Activated CD8-positive, alpha-beta memory T cell treated with anti-CD3 and anti-CD28 coated beads, Interleukin-2, amount 50 U/mL, for 1 hour (primary cell): ENCODE measurements around the gene ACSL1.
"Not testable (repeated sequence)": the region's sequence is repeated elsewhere in the genome, so short reads cannot be mapped to it uniquely, and the experiment has no call there.

Experiments used
- DNase-seq: peaks from one replicate; pipeline ENCODE4 v3.0.0-alpha.2; 2020; ENCODE audit errors: extremely low read depth

Gene ACSL1

GRCh38 chr4:184755278-184755677, 70.5 kb downstream of the ACSL1 start:
- DNase-seq, result no peak

DNA sequence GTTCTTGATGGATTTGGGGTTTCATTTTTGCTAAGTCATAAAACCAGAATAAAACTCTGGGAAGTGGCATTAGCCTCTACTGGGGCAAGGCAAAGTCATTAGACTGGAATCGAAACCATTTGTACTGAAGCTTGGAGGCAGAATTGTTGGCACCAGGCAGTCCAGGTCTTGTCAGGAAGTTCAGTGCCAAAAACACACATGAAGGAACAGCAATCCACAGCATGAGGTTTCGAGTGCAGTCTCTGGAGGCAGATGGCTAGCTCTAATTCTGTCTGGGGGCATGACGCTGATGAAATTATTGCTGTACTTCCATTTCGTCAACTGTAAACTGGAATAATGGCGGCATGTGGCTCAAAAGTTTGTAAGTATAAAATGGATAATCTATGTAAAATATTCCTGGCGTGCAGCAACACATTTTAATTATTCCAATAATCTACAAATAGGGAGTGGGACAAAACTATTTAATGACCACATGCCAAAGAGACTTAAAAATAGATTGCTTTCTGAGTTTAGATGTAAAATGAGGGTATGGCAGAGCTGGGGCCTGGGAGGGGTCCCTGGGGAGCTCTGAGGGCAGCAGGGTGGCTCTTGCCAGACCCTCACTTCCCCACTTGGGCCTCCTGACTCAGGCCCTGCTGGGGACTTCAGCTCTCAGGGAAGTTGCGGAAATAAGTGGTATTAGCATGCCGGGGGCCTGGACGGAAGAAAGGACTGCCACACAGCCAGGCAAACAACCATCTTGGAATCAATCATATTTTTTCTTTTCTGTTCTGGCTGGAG, 73.1 kb downstream of the ACSL1 start:
- DNase-seq, result no peak

- DNase-seq, result no peak
Measured at GRCh38 chr4:184751585-184751956, 74.2 kb downstream of the ACSL1 start.

DNA sequence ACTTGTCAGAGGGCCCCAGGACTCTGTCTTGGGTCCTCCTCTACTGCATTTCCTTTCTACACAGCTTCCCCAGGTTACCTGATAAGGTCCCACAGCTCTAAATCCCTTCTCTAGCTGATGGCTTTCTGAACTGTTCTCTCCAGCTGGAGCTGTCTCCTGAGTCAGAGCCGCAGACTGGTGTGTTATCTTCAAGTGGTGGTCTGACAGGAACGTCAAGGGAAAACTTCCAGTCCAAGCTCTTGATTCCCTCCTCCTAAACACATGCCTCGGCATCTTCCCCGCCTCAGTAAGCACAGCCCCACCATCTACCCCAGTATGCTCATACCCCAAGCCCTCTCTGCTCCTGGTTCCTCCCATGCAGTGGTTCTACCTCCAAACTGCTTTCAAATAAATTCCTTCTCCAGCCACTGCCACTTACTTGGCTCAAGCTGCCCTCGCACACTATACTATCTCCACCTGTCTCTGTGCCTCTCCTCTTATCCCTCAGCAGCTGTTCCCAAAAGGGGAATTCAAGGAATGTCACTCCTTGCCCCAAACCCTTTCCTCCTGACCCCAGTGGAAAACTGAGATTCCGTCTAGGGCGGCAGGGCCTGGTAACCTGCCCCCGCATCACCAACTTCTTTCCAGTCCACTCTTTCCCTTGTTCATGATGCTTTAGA, 74.7 kb downstream of the ACSL1 start:
- no peak for DNase-seq

- no peak for DNase-seq
Measured at GRCh38 chr4:184748251-184748652, 77.5 kb downstream of the ACSL1 start.

DNA sequence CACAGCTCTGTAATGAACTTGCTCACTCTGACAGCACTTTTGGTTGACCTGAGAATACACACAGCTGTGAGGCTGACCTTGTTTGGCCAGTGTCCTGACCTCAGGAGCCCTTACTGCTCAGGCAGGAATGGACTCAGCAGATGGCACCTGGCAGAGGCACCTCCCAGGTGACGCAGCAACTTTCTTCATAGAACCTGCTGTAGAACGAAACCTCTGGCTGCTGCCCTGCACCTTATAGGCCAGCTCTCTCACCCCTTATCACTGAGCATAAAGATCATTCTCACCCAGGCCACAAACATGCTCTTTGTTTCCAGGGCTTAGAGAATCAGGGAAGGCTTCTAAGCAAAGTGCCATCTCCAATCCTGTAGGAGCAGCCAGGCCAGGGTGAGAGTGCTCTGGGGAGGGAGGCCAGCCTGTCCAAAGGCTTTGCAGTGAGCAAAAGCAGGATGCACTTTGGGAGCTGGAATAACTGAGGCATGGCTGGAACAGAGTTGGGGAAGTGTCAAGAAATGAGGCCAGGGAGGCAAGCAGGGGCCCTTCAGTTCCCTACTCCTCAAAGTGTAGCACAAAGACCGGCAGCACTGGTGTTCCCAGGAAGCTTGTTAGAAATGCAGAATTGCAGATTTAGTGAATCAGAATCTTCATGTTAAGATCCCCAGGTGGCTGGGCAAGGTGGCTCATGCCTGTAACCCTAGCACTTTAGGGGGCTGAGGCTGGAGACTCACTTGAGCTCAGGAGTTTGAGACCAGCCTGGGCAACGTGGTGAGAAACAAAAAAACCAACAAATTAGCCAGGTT, 78.5 kb downstream of the ACSL1 start:
- no peak for DNase-seq

- DNase-seq, result peak; percentile 33
Measured at GRCh38 chr4:184745831-184746795, 79.7 kb downstream of the ACSL1 start.

GRCh38 chr4:184744236-184744635, 81.5 kb downstream of the ACSL1 start:
- DNase-seq, result no peak

DNA sequence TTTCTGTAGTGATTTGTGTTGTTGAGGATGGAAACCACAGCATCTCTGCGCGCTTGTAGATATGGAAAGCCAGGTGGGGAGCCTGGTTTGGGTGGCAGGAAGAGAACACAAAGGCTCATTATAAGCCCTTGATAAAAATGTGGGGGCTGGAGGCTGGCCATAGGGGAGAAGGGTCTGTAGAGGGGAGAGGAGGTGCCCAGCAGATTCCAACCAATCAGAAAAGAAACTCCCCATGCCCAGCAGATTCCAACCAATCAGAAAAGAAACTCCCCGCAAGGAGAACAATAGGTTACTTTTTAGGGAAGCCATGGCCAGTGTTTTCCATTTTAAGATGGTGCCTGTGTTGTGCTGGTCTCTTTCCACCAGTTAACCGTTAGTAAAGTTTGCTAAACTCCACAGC, 82.1 kb downstream of the ACSL1 start:
- DNase-seq, result no peak

DNA sequence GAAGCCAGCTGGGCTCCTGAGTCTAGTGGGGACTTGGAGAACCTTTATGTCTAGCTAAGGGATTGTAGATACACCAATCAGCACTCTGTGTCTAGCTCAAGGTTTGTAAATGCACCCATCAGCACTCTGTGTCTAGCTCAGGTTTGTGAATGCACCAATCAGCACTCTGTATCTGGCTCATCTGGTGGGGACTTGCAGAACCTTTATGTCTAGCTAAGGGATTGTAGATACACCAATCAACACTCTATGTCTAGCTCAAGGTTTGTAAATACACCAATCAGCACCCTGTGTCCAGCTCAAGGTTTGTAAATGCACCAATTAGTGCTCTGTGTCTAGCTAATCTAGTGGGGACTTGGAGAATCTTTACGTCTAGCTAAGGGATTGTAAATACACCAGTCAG, 84.1 kb downstream of the ACSL1 start:
- DNase-seq, result not testable (repeated sequence)

- DNase-seq, result no peak
Measured at GRCh38 chr4:184740980-184741391, 84.8 kb downstream of the ACSL1 start.

GRCh38 chr4:184739575-184739974, 86.2 kb downstream of the ACSL1 start:
- DNase-seq, result not testable (repeated sequence)

DNA sequence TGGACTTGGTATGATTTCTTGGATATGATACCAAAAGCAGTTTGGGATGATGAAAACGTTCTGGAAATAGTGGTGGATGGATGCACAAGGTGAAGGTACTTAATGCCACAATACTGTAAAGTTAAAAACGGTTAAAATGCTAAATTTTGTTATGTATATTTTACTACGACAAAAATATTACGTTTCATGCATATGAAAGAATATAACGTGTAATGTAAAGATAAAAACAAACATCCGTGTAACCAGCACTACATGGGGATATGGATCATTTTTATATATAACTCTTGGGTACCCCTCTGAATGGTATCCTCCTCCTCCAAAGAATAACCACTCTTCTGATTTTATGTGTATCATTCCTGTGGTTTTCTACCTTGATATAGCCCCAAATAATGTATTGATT, 91.0 kb downstream of the ACSL1 start:
- DNase-seq, result no peak

DNA sequence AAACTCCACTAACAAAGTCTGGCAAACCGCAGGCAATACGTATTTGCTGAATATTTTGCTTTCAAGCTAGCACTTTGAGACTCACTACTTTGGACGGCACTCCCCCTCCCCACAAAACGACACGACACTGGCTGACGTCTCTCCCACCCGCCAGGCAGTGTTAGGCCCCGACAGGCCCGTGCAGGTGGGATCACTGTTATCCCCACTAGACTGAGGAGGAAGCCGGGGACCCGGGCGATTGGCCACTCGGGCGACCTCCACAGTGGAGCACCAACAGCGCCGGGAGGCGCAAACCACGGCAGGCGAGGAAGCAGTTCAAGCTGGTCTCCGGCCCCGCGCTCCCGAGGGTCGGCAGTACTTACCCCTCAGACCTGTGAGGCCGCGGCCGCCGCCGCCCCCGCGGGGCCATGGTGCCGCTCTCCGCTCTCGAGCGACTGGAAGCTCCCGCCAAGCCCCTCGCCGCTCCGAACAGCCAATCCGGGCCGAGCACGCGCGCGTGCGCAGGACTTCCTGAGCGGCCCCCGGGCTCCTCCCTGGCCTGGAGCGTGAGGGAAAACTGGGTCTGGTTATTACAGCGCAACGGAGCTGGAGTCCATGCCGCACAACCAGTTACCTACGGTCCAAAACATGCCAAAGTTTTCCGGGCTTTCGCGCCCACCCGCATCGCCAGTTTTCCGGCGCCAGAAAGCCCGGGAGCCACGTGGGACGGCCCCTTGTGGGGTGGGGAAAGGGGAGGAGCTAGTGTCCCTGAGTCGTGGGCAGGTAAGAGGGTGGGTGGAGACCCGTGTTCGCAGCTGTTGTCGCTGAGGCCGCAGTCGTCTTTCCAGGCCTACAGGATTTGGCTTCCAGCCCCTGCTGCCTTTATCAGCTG, 91.9 kb downstream of the ACSL1 start, which contains the start of gene CENPU:
Gene CENPU (minus strand): TSS at position 443 of the 871 bp plus-strand sequence. CDS start 34 bp downstream, at position 409.
- DNase-seq, result peak; percentile 78

DNA sequence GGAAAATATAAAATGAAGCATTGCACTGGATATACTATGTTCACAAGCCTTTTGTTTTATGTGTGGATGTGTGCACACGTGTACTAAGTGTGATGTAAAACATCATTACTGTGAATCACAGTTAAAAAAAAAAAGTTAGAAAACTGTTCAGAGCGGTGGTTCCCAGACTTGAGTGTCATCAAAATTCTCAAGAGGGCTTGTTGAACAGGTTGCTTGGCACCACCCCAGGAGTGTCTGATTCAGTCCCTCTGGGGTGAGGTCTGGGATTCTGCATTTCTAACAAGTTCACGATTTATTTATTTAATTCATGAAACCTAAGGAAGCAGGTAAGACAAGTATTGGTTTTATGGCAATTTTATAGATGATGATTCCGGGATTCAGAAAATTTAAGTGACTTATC, 93.6 kb downstream of the ACSL1 start:
- DNase-seq, result no peak

DNA sequence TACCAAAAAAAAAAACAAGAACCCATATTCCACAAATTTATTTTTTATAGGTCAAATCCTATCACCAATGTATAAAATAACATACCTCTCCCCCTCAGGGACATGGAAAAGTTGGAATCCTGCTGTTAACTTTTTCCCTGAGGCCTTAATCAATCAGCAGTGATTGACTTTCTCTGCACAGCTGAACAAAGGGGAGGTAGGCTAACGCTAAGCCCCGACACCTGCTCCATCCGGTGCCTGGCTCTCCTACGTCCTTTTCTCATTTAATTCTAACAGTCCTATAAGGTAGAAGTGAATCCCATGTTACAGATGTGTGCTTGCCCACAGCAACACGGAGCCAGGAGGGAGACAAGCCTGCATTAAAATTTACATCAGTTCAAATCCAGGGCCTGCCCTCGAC, 94.7 kb downstream of the ACSL1 start:
- no peak for DNase-seq

DNA sequence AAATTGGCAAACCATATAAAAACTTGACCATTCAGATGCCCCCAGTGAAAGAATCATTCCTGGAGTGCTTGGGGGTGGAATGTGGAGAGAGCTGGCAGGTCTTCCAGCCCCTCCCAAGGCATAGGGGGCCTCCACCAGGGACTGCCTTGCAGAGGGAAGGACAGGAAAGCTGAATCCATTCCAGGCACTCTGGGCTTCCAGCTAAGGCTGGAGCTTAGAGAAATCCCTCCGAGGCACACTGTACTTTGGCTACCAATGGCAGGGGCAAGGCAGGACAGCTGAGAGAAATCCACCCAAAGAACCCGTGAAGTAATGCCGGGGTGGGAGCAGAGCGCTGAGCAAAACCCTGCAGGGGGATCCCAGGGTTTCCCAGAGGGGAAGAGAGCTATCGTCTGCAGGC, 95.8 kb downstream of the ACSL1 start:
- no peak for DNase-seq

DNA sequence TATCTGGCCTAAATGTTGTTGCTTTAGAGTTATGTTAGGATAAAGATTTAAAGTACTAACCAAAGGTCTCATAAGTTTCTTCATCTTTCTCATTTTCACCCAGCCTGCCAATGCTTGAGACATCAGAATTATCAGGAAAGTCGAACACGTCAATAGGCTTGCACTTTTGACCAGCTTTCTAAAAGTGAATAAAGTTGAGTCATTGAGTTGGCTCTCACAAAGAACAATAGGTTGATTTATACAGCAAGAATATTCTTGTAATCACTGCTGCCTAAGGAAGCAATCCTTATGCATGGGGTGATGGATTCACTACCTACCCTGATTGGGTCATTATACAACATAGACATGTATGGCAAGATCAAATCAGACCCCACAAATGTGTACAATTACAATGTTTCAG, 96.9 kb downstream of the ACSL1 start:
- DNase-seq, result no peak

DNA sequence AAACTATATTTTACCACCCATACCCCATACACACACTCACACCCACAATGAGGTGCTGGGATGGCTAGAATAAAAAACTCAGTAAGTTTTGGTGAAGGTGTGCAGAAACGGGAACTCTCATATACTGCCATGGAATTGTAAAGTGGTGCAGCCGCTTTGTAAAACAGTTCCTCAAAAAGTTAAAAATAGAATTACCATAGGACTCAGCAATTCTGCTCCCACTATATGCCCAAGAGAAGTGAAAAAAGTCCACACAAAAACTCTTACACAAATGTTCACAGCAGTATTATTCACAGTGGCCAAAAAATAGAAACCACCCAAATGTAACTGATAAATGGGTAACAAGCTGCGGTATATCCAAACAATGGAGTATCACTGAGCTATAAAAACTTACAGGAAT, 98.3 kb downstream of the ACSL1 start:
- DNase-seq, result no peak

- no peak for DNase-seq
Measured at GRCh38 chr4:184722798-184723197, 103.0 kb downstream of the ACSL1 start.
